HepG2 (cell line): ENCODE measurements around the gene CEP164. TPM values are rescaled to one million over a fixed set of nuclear protein-coding genes. Genes with fewer than 3 reads are reported as not detected.

Source experiments
- ARNTL ChIP-seq: sonication (generic); formaldehyde crosslinking; IDR thresholded peaks from 2 replicates; pipeline ENCODE4 v1.4.0; 2020; ENCODE audit warnings: mild to moderate bottlenecking, missing genetic modification reagents
- E2F1 ChIP-seq: sonication (generic); formaldehyde crosslinking; IDR thresholded peaks from 2 replicates; pipeline ENCODE4 v1.5.0; 2020; ENCODE audit warnings: missing genetic modification reagents
- GTF2F1 ChIP-seq: fragments of 150-350 bp; IDR thresholded peaks from 2 replicates; pipeline ENCODE4 v1.6.1; 2014; ENCODE audit warnings: low read length
- HOXA3 ChIP-seq: sonication (generic); formaldehyde crosslinking; IDR thresholded peaks from 2 replicates; pipeline ENCODE4 v1.5.0; 2020; ENCODE audit warnings: missing genetic modification reagents
- NBN ChIP-seq: fragments of 450-650 bp; conservative IDR thresholded peaks from 2 replicates; pipeline ENCODE4 v1.6.1; 2017
- ZNF335 ChIP-seq: sonication (generic); formaldehyde crosslinking; IDR thresholded peaks from 2 replicates; pipeline ENCODE4 v1.4.0; 2020; ENCODE audit warnings: missing genetic modification reagents
- ZNF740 ChIP-seq: sonication (generic); formaldehyde crosslinking; IDR thresholded peaks from 2 replicates; pipeline ENCODE4 v1.4.0; 2020; ENCODE audit warnings: missing genetic modification reagents
- polyA plus RNA-seq, 8 experiments: library from polyadenylated mRNA; depleted of rRNA in 3 of 8; stranded (reverse) in 7 of 8; unstranded in 1 of 8; fragments of >200 nt; fragmentation: Illumina TruSeq in 4 of 8; extraction: Trizol in 4 of 8; gene quantifications; 2 replicates each; pipeline versions ENCODE4 v1.2.1 to v1.2.3, GENCODE V29; 2011 to 2016; ENCODE audit warnings: low read depth in 4 of 8, missing spikeins in 1 of 8, mixed read lengths in 1 of 8; ENCODE audit not compliant: insufficient read depth in 1 of 8
- total RNA-seq, 5 experiments: library from RNA; depleted of rRNA; stranded (reverse); fragments of >200 nt; fragmentation: Illumina TruSeq; extraction: Trizol; gene quantifications; 2 replicates each; pipeline ENCODE4 v1.2.3, GENCODE V29; 2016; ENCODE audit warnings: low read depth in 1 of 5
- TF ChIP-seq, protein P1 (sequence below): sonication (generic); formaldehyde crosslinking; IDR thresholded peaks from 2 replicates; pipeline ENCODE4 v1.9.0; 2021; ENCODE audit warnings: missing genetic modification reagents, borderline replicate concordance

CEP164 gene
- total and polyA plus RNA-seq, 2 of the 13 experiments (the other 11 are each of a cell fraction or from before 2014, with no cell fraction given) = 11.4 to 15.2 TPM

- TF ChIP-seq, protein P1, sequence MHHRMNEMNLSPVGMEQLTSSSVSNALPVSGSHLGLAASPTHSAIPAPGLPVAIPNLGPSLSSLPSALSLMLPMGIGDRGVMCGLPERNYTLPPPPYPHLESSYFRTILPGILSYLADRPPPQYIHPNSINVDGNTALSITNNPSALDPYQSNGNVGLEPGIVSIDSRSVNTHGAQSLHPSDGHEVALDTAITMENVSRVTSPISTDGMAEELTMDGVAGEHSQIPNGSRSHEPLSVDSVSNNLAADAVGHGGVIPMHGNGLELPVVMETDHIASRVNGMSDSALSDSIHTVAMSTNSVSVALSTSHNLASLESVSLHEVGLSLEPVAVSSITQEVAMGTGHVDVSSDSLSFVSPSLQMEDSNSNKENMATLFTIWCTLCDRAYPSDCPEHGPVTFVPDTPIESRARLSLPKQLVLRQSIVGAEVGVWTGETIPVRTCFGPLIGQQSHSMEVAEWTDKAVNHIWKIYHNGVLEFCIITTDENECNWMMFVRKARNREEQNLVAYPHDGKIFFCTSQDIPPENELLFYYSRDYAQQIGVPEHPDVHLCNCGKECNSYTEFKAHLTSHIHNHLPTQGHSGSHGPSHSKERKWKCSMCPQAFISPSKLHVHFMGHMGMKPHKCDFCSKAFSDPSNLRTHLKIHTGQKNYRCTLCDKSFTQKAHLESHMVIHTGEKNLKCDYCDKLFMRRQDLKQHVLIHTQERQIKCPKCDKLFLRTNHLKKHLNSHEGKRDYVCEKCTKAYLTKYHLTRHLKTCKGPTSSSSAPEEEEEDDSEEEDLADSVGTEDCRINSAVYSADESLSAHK (CRISPR knock-in tag) = no peak
- TF ChIP-seq NBN (no peak), ARNTL (CRISPR knock-in tag) (no peak), ZNF740 (CRISPR knock-in tag) (no peak), GTF2F1 (no peak), ZNF335 (CRISPR knock-in tag) (no peak), HOXA3 (CRISPR knock-in tag) (no peak), E2F1 (CRISPR knock-in tag) (no peak)
Observed at GRCh38 chr11:117298195-117298594, 29.5 kb upstream of the CEP164 start (continued).
